GM21447 (cell line): Measurements from ENCODE around the gene SERP1.

Experiments
- ATAC-seq: cut with Tn5 transposase; IDR thresholded peaks from one replicate; pipeline ENCODE4 v1.9.1; 2021; ENCODE audit not compliant: unreplicated experiment

The SERP1 gene

DNA sequence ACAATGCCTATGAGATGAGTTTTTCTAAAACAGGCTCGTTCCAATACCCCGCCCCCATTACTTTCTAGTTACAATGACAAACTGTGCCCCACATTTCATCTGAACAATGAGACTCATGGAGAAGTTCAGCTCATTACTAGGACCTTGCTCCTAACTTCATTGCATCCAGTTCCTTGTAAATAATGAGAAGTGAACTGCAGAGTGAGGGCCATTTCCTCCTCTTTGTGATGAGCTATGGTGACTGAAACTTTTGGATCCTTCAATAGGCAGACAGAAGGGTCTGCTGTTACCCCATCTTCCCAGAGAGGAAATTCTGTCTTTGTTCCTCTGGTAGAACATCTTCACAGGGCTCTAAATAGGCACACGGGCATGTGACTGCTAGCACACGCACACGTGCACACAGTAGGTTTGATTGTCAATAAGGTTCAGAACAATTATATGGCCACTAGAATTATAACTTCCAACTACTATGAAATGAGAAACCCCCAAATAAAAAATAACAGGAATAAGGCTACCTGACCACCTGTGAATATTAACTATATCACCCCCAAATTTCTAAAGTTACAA, 51.8 kb downstream of the SERP1 start:
- ATAC-seq, result no peak
